ENCODE data around the gene SVOP.

Gene SVOP

GRCh38 chr12:108915632-108916133 lies 105.2 kb downstream of the SVOP start:
- DNase-seq (ENCODE audit: low read depth): no peak
- H3K4me3 ChIP-seq (ENCODE audit: low read length): no peak overlapping the region
- TF ChIP-seq, protein P1, sequence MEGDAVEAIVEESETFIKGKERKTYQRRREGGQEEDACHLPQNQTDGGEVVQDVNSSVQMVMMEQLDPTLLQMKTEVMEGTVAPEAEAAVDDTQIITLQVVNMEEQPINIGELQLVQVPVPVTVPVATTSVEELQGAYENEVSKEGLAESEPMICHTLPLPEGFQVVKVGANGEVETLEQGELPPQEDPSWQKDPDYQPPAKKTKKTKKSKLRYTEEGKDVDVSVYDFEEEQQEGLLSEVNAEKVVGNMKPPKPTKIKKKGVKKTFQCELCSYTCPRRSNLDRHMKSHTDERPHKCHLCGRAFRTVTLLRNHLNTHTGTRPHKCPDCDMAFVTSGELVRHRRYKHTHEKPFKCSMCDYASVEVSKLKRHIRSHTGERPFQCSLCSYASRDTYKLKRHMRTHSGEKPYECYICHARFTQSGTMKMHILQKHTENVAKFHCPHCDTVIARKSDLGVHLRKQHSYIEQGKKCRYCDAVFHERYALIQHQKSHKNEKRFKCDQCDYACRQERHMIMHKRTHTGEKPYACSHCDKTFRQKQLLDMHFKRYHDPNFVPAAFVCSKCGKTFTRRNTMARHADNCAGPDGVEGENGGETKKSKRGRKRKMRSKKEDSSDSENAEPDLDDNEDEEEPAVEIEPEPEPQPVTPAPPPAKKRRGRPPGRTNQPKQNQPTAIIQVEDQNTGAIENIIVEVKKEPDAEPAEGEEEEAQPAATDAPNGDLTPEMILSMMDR (conservative IDR thresholded peaks at IDR 0.05; ENCODE audit: low read length): no peak

DNA sequence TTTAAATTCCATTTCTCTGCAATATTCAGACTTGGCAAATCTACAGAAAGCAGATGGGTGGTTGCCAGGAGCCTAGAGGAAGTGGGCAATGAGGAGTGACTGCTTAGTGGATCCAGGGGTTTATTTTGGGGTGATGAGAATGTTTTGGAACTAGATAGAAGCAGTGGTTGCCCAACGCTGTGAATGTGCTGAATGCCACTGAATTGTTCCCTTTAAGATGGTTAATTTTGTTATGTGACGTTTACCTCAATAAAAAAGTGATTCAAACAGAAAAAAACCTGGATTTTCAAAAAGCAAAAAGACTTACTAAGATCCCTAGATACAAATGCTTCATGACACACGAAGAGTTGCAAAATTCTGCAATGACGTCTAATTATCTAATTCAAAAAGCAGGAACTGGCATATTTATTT lies 106.7 kb downstream of the SVOP start:
- TF ChIP-seq, protein P1 (conservative IDR thresholded peaks at IDR 0.05; ENCODE audit: low read length): no peak
- no peak overlapping the region for H3K4me3 ChIP-seq (ENCODE audit: low read length)
- DNase-seq (ENCODE audit: low read depth): peak; percentile 64

DNA sequence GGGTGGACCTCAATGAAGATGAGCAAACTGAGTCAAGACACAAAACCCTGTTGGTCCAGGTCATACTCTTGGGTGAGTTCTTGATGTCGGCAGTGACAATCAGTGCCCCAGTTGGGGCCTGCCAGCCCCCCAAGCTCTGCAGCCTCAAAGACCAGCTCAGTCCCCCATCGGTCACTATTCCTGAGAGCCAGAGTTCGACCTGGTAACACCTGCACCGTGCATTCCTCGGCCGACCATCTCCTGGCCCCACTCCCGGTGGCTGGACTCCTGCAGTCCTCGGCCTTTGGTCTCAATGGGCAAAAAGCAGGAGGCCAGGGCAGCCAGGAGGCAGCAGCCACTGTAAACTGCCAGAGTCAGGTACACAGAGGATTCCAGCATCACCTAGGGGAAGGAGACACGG lies 108.5 kb downstream of the SVOP start:
- DNase-seq (ENCODE audit: low read depth): no peak
- H3K4me3 ChIP-seq (ENCODE audit: low read length): no peak overlapping the region
- TF ChIP-seq, protein P1 (conservative IDR thresholded peaks at IDR 0.05; ENCODE audit: low read length): no peak

DNA sequence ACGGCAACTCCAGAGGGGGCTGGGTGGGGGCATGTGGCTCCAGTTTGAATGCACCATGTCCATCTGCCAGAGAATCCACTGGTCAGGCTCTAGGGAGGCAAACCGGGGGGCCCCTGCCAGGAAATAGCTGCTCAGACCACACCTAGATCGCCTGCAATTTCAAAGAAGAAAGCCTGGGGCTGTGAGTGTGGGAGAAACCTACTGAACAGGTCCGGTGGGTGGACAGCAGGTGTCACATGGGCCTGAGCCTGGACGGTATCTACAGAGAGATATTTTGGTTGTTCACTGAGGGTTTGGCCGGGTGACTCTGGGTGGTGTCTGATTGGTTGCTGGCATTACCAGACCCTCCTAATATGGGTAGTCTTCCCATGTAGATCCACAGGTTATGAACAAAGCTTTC lies 109.0 kb downstream of the SVOP start:
- H3K4me3 ChIP-seq (ENCODE audit: low read length): no peak overlapping the region
- TF ChIP-seq, protein P1 (conservative IDR thresholded peaks at IDR 0.05; ENCODE audit: low read length): no peak
- no peak for DNase-seq (ENCODE audit: low read depth)

DNA sequence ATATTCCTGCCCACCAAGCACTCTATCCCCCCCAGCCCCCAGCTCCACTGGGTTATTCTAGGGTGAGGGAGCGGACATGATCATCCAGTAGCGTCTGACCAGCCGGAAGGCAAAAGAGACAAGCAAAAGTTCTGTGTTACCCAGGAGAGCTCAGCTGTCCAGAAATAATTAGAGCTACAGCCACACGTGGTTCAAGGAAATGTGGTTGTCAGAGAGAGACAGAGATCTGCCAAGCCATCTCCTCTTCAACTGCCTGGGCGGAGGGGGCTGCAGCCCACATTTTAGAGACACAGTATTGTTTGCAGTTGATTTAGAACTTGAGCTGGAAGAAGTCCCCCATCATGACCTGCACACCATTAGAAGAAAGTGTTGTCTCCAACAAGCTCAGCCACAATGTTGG lies 110.5 kb downstream of the SVOP start:
- TF ChIP-seq, protein P1 (conservative IDR thresholded peaks at IDR 0.05; ENCODE audit: low read length): no peak
- H3K4me3 ChIP-seq (ENCODE audit: low read length): no peak overlapping the region
- no peak for DNase-seq (ENCODE audit: low read depth)

DNA sequence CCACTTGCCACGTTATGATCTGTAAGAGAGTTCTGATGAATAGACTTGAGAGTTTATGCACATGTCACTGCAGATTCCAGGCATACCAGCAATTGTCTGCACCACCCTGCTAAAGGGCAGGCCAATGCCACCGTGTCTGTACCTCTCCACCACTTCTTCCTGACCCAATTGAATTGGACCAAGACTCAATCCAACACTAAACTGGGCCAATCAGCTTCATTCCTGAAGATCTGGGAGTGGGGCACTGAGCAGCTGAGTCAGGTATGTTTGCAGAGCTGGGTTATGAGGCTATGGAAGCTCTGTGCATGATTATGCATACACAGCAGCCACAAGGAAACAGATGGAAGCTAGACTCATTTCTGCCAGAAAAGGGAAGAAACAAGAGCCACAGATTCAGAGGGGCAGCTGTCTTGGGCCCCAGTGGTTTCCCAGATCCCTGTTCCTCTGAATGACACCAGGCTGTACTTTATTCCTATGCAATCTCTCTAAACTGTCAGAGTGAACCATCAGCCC lies 113.0 kb downstream of the SVOP start:
- peak; percentile 28 for DNase-seq (ENCODE audit: low read depth)
- no peak overlapping the region for H3K4me3 ChIP-seq (ENCODE audit: low read length)
- TF ChIP-seq, protein P1 (conservative IDR thresholded peaks at IDR 0.05; ENCODE audit: low read length): no peak

- TF ChIP-seq, protein P1 (conservative IDR thresholded peaks at IDR 0.05; ENCODE audit: low read length): no peak
- no peak overlapping the region for H3K4me3 ChIP-seq (ENCODE audit: low read length)
- no peak for DNase-seq (ENCODE audit: low read depth)
These were observed 113.9 kb downstream of the SVOP start for GRCh38 chr12:108906971-108907370.
